NCI-H345 treated with DMSO at 0.1 percent for 48 hours (cell line): ENCODE results near the gene ABCA12.
"Not testable (repeated sequence)": the region's sequence is repeated elsewhere in the genome, so short reads cannot be mapped to it uniquely, and the experiment has no call there.

ENCODE experiments used
- DNase-seq: peaks from one replicate; lab custom pipeline; 2025; ENCODE audit not compliant: unreplicated experiment; lab: John Stamatoyannopoulos, UW

Gene ABCA12

GRCh38 chr2:215138479-215138878, at the start of gene ABCA12:
Gene ABCA12, minus strand, starts transcription at chr2:215138626. Its CDS starts 418 bp downstream, at chr2:215138208.
- no peak for DNase-seq

- DNase-seq, result no peak
Measured at GRCh38 chr2:215188078-215188477, 49.7 kb upstream of the ABCA12 start.

- no peak for DNase-seq
Measured at GRCh38 chr2:215186021-215186420, 47.6 kb upstream of the ABCA12 start.

- DNase-seq, result no peak
Measured at GRCh38 chr2:215178121-215178520, 39.7 kb upstream of the ABCA12 start.

GRCh38 chr2:215171796-215172195, 33.4 kb upstream of the ABCA12 start:
- no peak for DNase-seq

GRCh38 chr2:215171151-215171550, 32.7 kb upstream of the ABCA12 start:
- no peak for DNase-seq

- not testable (repeated sequence) for DNase-seq
Measured at GRCh38 chr2:215166505-215166904, 28.1 kb upstream of the ABCA12 start.

- DNase-seq, result not testable (repeated sequence)
Measured at GRCh38 chr2:215163319-215163718, 24.9 kb upstream of the ABCA12 start.

GRCh38 chr2:215161301-215161829, 22.9 kb upstream of the ABCA12 start:
- no peak for DNase-seq

- DNase-seq, result no peak
Measured at GRCh38 chr2:215160081-215160480, 21.7 kb upstream of the ABCA12 start.

- DNase-seq, result no peak
Measured at GRCh38 chr2:215156453-215156852, 18.0 kb upstream of the ABCA12 start.

- DNase-seq, result no peak
Measured at GRCh38 chr2:215149894-215150293, 11.5 kb upstream of the ABCA12 start.

- DNase-seq, result no peak
Measured at GRCh38 chr2:215149486-215149885, 11.1 kb upstream of the ABCA12 start.

GRCh38 chr2:215149060-215149459, 10.6 kb upstream of the ABCA12 start:
- DNase-seq, result no peak

GRCh38 chr2:215145611-215146010, 7.2 kb upstream of the ABCA12 start:
- DNase-seq, result no peak

GRCh38 chr2:215144106-215144875, 5.9 kb upstream of the ABCA12 start:
- DNase-seq, result no peak

- no peak for DNase-seq
Measured at GRCh38 chr2:215143458-215143857, 5.0 kb upstream of the ABCA12 start.

GRCh38 chr2:215141706-215142105, 3.3 kb upstream of the ABCA12 start:
- no peak for DNase-seq

GRCh38 chr2:215140166-215140707, 1.8 kb upstream of the ABCA12 start:
- DNase-seq, result no peak

- no peak for DNase-seq
Measured at GRCh38 chr2:215137741-215138340, 585 bp downstream of the ABCA12 start.

- DNase-seq, result no peak
Measured at GRCh38 chr2:215137329-215137686, 1.1 kb downstream of the ABCA12 start.

- DNase-seq, result no peak
Measured at GRCh38 chr2:215136669-215137328, 1.6 kb downstream of the ABCA12 start.
